Activated T-cell treated with anti-CD3 and anti-CD28 coated beads, Interleukin-2, amount 50 U/mL, for 48 hours (primary cell): ENCODE results near the gene ERVV-1.
"Not testable (repeated sequence)": the region's sequence is repeated elsewhere in the genome, so short reads cannot be mapped to it uniquely, and the experiment has no call there.

Experiments used
- DNase-seq, 2 experiments: peaks; one replicate each; pipeline ENCODE4 v3.0.0-alpha.2; 2020

The ERVV-1 gene, protein sequence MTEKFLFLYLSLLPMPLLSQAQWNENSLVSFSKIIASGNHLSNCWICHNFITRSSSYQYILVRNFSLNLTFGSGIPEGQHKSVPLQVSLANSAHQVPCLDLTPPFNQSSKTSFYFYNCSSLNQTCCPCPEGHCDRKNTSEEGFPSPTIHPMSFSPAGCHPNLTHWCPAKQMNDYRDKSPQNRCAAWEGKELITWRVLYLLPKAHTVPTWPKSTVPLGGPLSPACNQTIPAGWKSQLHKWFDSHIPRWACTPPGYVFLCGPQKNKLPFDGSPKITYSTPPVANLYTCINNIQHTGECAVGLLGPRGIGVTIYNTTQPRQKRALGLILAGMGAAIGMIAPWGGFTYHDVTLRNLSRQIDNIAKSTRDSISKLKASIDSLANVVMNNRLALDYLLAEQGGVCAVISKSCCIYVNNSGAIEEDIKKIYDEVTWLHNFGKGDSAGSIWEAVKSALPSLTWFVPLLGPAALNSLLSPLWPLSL

DNA sequence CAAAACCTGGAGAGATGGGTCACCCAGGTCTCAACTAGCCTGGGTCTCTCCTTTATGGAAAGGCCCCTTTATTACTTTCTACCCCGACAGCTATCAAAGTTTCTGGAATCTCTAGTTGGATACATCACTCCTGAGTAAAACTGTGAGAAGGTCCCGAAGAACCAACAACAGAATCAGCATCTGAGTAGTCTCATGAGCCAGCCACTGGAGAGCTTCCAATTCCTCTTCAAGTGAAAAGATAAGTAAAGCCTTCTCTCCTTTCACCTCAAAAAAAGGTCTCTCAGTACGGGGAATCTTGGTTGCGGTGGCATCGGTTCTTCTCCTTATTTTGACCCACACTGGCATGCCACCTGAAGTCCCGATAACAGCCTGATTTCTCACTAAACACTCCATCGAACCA is at the start of gene ERVV-1:
TSS of gene ERVV-1 (plus strand) at position 301 of the 400 bp plus-strand sequence. CDS start 170 bp downstream, outside the sequence.
- no peak for DNase-seq

DNA sequence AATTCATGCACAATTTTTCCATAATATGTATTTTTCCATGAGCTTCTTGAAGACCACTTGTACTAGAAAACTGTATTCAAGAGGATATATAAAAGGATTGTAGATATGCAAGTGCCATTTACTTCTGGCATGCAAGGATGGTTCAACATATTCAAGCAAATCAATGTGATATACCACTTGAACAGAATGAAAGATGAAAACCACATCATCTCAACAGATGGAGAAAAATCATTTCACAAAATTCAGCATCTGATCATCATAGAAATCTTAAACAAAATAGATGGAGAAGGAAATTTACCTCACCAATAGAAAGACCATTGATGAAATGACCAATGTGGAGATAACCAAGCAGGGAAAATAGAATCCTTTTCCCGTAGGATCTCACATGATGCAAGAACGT is 45.9 kb upstream of the ERVV-1 start:
- no peak for DNase-seq

DNA sequence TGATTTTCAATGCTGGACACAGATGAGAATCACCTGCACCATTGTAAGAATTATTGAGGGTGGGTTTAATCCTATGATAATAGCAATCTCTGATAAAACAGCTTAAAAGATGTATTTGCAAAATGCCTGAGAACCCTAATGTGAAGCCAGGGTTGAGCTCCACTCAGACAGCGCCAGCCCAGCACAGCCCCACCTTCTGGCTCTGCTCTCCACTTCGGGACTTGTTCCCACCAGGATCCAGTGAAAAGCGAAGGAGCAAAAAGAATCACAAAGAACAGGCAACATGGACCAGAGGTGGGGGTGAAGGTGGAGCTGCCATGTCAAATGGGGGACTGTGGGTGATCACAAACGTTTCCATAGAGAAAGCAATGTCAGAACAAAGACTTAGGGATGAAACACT is 32.4 kb upstream of the ERVV-1 start:
- DNase-seq, result no peak

DNA sequence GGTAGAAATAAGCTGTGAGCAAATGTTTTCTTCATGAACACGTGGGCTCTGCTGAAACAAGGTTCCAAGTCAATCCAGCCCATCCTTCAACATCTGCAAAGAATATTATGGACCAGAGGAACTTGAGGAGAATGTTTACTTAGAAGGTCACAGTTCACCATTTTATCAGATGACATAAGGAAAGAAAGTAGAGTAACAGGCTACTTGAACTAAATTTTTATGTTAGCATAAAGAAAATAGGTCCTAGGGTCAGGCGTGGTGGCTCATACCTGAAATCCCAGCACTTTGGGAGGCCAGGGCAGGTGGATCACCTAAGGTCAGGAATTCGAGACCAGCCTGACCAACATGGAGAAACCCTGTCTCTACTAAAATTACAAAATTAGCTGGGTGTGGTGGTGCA is 30.6 kb upstream of the ERVV-1 start:
- not testable (repeated sequence) for DNase-seq

DNA sequence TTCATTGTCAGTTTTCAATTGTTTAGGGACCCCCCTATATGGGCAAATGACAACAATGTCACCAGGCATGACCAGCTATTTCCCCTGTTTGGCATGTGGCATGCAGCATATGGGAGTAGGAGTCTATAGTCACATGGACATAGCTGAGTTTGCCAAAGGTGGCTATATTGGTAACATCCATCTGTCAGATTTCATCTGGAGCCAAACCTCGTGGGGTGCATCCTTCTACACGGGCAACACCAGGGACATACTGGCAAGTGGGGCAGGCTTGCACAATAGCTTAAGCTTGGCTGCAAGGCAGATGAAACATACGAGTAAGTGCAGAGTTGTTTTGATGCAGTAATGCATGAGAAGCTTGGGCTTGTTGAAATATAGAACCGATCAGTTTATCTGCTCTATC is 26.5 kb upstream of the ERVV-1 start:
- DNase-seq, result no peak

DNA sequence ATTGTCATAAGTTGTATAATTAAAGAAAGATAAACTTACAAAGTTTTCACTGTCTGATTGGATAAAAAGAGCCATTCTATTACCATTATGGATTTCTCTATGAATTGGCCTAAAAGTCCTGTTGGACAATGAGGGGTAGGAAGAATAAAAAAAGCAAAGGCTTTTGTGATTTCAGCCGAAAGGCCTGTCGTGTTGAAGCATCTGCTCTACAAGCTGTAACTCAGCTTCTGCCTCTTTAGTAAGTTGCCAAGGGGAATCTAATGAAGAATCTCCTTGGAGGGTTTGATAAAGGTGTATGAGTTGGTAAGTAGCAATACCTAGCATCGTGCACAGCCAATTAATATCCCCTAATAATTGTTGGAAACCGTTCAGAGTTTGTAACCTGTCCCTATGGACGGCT is 25.2 kb upstream of the ERVV-1 start:
- DNase-seq, result no peak

DNA sequence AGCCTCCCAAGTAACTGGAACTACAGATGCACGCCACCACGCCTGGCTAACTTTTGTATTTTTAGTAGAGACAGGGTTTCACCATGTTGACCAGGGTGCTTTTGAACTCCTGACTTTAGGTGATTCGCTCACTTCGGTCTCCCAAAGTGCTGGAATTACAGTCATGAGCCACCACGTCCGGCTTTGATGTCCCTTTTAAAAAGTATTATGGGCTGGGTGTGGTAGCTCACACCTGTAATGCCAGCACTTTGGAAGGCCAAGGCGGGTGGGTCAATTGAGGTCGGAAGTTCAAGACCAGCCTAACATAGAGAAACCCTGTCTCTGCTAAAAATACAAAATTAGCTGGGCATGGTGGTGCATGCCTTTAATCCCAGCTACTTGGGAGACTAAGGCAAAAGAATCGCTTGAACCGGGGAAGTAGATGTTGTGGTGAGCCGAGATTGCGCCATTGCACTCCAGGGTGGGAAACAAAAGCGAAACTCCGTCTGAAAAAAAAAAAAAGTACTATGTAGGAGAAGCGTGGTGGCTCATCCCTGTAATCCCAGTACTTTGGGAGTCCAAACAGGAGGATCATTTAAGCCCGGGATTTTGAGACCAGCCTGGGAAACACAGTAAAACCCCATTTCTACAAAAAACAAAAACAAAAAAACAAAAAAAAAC is 22.8 kb upstream of the ERVV-1 start:
- no peak for DNase-seq

DNA sequence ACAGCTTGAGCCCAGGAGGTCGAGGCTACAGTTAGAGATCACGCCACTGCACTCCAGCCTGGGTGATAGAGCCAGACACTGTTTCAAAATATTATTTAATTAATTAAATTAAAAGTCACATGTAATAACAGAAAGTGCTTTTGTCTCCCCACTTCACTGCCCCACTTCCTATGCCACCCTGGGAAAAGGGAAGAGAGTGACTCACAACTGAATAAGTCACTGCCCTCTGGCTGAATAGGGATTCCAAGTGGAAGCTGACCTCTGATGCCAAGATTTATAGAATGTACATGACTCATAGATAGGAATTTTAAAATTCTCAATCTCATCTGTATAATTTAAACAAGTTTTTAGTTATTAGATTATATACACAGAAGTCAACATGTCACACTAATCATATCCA is 22.2 kb upstream of the ERVV-1 start:
- no peak for DNase-seq

DNA sequence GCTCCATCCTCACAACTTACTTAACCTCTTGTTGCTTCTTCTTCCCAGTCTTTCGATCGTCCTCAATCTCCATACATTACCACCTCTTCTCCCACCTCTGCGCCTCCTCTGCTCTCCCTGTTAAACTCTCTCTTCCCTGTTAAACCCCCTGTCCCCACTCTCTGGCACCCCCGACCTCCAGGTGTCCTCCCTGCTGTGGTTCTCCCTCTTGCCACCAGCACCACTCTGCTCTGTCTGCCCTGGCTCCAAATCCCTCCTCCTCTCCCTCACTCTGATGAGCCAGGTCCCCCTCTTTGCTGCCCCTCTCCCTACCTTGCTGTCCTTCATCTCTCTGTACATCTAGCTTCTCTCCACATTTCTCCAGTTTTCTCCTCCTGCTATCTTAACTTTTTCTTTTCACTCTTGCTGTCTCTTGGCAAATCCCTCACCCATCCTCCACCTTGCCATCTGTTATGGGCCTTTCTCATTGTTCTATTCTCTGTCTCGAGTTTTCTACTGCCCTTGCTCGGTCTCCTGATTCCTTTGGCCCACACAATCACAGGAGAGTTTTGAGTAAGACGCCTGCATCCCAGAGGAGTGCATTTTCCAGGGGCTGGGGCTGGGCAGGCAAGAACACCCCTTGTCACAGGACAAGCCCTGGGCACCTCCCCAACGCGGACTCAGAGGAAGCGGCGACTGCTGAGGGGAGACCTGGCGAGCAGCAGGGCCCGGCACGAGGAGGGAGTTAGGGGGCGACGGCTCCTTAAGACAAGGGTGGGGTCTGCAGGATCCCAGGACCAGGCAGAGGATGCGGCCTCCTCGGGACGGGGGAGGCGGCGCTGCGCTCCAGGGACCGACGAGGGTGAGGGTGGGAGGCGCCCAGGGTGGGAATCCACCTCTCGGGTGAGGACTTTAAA is 21.4 kb upstream of the ERVV-1 start:
- DNase-seq, result no peak

DNA sequence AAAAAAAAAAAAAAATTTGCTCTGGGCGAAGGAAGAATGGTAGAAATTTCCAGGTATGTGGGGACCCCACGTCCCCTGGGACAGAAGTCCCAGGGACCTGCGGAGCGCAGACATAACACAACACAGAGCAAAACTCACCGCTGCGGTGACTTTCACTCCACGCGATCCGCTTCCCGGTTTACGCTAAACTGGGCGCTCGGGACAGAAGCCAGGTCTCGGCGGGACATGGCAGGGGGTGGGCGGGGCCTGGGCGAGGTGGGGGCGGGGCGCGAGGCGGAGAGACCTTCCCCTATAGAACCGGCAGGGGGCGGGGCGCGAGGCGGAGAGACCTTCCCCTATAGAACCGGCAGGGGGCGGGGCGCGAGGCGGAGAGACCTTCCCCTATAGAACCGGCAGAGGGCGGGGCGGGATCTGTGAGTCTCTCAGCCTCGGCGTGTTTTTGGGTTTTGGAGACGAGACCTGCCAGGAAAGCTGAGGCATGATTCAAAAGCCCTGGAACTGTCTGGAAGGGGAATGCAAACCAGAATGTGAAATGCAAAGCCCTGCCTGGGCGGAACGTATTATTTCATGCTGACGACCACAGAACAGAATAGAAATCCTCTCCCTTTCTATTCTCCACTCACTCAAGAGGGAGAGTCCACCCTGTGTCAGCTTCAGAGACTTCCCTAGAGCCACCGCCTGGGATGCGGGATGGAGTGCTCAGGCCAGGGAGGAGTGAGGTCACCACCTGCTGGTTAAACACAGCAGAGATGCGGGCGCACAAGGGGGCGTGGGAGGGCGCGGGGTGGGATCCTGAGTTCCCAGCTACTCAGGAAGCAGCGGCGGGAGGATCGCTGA is 20.2 kb upstream of the ERVV-1 start:
- DNase-seq, result peak; percentile 83 to 85

DNA sequence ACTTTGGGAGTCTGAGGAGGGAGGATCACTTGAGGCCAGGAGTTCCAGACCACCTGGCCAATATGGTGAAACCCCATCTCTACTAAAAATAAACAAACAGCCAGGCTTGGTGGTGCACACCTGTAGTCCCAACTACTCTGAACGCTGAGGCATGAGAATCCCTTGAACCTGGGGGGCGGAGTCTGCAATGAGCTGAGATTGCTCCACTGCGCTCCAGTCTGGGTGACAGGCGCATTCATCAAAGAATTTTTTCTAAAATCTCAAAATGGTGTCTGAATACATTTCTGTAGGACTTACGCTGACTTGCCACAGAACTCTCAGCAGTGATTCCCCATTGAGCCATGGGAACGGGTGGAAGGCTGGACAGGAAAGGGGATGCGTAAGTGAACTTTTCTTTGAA is 18.0 kb upstream of the ERVV-1 start:
- DNase-seq, result no peak

DNA sequence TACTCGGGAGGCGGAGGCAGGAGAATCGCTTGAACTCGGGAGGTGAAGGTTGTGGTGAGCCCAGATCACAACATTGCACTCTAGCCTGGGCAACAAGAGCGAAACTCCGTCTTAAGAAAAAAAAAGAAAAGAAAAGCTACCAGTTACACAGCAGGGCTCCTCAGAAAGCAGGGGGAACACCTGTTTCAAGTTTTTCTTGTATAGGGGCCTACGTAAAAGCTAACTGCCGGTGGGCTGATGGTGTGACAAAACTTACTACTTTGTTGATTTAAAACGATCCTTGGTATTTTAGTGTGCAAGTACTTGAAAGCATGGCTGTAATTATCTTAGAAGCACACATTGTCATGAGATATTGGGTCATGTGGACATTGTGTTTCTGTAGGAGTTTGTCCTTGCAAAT is 15.7 kb upstream of the ERVV-1 start:
- no peak for DNase-seq

DNA sequence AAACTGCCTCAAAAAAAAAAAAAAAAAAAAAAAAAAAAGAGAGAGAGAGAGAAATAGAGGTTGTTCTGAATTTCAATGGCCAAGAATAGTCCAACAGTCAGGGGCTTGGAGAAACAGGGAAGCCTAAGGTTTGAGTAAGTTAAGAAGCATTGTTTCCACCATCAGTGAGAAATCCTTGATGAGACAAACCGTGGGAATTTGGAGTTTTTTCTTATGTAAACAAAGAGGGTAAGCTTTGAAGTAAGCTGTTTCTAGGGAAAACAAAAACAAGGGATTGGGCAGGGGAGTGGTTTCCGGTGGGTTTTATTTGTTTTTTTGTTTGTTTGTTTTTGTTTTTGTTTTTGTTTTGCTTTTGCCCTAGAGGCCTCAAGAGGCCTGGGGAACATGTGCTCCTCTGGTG is 11.2 kb upstream of the ERVV-1 start:
- DNase-seq, result no peak

DNA sequence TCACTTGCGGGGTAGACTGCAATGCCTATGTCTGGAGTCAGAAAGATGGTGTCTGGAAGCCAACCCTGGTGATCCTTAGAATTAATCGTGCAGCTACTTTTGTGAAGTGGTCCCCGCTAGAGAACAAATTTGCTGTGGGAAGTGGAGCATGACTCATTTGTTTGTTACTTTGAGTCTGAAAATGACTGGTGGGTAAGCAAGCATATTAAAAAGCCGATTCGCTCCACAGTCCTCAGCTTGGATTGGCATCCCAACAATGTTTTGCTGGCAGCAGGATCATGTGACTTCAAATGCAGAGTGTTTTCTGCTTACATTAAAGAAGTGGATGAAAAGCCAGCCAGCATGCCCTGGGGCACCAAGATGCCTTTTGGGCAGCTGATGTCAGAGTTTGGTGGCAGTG is 9.5 kb upstream of the ERVV-1 start:
- DNase-seq, result no peak

DNA sequence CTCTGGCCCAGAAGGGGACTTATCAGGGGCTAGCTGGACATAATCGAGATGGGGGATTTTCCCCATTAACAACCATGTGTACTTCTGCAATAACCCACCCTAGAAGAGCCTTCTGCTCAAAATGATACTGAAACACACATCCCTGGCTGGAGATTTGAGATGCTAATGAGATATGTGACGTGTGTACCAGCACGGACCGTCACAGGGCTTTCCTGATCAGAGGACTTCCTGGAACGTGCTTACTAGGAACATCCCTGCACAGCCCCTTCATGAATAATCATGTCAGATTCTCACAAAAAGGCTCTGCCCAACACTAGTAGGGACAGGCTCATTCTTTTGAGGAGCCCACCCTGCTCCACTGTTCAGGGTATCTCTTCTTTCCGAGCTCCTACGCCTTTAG is 6.5 kb upstream of the ERVV-1 start:
- DNase-seq, result no peak

DNA sequence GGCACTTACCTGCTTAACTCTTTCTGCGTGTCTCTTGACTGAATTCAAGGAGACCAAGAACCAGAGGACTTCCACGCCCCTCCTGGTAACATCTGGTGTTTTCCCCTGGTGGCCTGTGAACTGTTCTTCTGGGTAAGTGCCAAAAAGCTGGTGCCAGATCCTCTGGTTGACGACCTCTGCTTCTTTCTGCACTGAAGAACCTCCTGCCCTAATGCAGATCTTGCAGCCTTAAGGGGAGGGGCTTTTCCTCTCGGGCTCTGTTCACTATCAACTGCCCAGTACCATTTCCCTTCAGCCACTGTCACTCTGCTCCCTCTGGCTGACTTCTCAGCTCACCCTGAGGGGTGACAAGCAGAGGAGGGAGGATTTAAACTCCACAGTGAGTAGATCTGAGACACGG is 6.1 kb upstream of the ERVV-1 start:
- DNase-seq, result no peak

DNA sequence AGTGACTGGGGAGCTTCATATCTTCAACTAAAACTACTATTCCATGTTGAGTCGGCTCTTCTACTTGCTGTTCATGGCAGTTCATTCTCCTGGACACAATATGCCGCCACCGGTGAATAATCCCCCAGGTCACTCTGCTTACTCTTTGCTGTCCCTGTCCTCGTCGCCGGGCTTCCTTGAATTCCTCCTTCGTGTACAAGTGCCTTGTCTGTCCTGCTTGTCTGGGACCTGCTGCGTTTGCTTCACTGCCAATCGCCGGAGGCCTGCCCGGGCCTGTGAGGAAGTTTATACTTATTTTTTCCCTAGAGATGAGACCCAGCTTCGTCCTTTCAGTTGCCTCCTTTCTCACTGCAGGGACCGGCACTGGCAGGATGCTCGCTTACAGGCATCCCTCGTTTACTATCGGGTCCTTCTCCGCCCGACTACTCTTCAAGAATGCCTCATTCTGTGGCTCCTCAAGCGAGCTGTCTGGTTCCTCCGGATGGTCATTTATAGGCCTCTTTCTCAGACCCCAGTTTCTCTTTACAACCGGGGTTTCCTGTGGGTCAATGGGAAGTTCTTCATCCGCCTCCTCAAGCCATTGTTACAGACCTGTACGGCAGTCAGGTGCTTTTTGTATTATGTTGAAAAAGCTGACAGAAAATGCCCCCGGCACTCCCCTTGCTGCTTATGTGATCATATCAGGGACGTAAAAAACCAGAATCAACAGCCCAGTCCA is 5.5 kb upstream of the ERVV-1 start:
- no peak for DNase-seq

DNA sequence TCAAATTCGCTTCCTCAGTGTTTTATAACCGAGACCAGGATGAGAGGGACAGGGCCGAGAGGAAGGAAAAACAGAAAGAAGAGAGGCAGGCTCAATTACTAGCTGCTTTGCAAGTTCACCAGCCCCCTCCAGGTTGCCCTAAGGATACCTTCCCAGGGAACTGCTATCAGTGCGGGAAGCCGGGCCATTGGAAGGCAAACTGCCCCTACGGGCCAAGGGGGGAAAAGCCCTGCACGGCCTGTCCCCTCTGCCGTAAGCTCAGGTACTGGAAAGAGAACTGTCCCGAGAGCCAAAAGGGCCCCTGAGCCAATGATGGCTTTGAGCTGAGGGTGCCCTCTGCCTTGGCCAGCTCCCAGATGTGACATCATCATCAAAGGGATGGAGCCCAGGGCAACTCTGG is 3.2 kb upstream of the ERVV-1 start:
- DNase-seq, result no peak

DNA sequence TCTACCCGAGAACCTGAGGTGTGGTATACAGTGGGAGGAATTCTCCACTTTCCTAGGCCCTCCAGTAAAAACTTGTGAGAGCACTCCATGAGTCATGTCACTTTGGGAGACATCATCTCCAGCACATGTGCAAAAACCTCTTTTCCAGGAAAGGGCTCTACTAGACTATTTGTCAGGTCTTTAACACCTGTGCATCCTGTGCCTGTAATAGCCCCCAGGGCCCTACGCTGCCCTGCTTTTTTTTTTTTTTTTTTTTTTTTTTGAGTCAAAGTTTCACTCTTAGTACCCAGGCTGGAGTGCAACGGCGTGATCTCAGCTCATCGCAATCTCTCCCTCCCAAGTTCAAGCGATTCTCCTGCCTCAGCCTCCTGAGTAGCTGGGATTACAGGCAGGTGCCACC is 1.7 kb upstream of the ERVV-1 start:
- no peak for DNase-seq

DNA sequence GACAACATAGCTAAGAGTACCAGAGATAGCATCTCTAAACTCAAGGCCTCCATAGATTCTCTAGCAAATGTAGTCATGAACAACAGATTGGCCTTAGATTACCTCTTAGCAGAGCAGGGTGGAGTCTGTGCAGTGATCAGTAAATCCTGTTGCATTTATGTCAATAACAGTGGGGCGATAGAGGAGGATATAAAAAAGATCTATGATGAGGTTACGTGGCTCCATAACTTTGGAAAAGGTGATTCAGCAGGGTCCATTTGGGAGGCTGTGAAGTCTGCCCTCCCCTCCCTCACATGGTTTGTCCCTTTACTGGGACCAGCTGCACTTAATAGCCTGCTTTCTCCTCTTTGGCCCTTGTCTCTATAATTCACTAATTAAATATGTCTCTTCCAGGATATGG is 1.4 kb downstream of the ERVV-1 start:
- DNase-seq, result no peak

DNA sequence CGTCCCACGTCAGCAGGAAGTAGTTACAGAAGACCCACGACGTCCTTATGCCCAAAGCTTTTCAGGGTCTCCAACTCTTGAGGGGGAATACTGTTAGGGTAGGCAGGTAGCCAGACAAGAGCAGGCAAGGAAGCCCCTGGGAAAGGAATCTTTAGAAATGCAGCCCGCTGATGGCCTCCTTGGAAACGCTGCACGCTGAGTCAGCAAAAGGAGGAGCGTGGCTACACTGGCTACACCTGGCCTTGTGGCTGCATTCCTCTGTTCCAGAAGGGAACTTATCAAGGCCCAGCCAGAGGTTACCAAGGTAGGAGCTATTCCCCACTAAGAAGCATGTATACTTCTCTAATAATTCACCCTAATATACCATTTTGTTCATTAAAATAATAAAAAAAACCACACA is 2.0 kb downstream of the ERVV-1 start:
- no peak for DNase-seq

DNA sequence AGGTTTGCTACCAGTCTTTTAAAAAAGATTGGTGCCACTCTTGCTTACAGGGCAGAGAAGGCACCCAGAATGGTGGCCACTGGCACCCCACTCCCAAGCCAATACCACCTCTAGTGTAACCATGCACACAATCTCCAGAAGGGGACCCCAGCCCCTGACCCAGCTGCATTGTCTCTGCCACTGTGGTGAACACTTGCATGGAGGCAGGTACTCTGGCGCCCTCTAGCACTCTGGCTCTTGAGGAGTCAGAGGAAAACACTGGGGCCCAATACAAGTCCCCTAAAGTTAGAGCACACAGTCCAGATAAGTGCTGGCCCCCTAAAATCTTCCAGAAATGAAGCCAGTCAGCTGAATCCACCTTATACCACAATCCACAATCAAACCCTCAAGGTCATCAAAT is 6.0 kb downstream of the ERVV-1 start:
- DNase-seq, result peak; percentile 18
